ENCODE data around the gene NR4A1.

Gene NR4A1

GRCh38 chr12:52041695-52042123, 9.5 kb upstream of the NR4A1 start:
- Histone ChIP-seq H3K9ac (ENCODE audit: low read depth in 1 of 2, low read length in 2 of 2) (no peak overlapping the region), H3K9me3 (ENCODE audit: control insufficient read depth in 2 of 2, low read length in 2 of 2) (no peaks in the 10 kb centered on the region), H3K4me3 (ENCODE audit: low read length in 2 of 2) (no peak overlapping the region), H3K27me3 (ENCODE audit: control insufficient read depth in 2 of 2, insufficient read depth in 2 of 2, low read length in 2 of 2) (no peaks in the 10 kb centered on the region), H3K4me1 (ENCODE audit: control insufficient read depth in 2 of 2, insufficient read depth in 2 of 2, low read length in 2 of 2) (peaks cover 18 to 22% of the 10 kb centered on the region in 2 donors), H3K27ac (ENCODE audit: low read depth in 2 of 2, low read length in 2 of 2) (no peak overlapping the region), H3K36me3 (ENCODE audit: control insufficient read depth in 2 of 2, insufficient read depth in 2 of 2, low read length in 2 of 2) (no peaks in the 10 kb centered on the region)

- H3K9me3 ChIP-seq (ENCODE audit: control insufficient read depth in 2 of 2, low read length in 2 of 2), result no peaks in the 10 kb centered on the region
Measured at GRCh38 chr12:52042706-52043385, 8.4 kb upstream of the NR4A1 start.

DNA sequence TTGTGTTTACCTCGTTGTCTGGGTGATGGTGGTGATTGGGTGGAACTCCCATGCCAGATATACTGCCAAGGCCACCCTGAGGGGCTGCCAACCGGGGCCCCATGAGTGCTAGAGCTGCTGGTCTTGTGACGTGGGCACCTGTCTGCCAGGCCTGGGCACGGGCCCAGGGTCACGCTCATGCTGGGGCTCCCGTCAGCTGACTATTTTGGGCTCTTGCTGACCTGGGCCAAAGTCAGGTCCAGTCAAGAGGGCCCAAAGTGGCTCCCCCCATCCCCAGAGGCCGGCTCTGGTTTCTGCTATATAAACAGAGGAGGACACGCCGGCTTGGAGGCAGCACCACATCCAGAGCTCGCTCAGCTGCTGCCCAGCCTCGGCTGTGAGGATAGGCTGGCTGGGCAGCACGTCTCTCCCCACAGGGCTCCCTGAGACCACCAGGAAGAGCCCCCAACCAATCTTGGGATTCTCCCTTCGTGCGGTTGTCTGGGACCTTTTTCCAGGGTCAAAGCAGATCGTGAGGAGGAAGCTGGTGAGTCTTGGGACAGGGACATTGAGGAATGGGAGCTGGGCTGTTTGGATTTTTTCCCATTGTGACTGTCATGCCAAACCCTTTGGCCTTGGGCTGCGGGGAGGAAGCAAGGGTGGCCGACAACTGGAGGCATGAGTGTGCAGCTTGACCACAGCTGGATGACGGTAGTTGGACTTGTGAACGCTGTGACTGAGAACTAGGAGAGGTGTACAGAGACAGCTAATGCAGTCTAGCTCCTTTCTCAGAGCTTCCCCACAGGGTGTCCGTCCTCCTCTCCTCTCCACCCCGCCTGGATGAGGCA, 7.6 kb upstream of the NR4A1 start:
- no peak overlapping the region for H3K4me3 ChIP-seq (ENCODE audit: low read length in 2 of 2)
- H3K9ac ChIP-seq (ENCODE audit: low read depth in 1 of 2, low read length in 2 of 2), result peak overlapping the region in 1 of 2 donors; percentile 32
- H3K27me3 ChIP-seq (ENCODE audit: control insufficient read depth in 2 of 2, insufficient read depth in 2 of 2, low read length in 2 of 2), result no peaks in the 10 kb centered on the region
- H3K4me1 ChIP-seq (ENCODE audit: control insufficient read depth in 2 of 2, insufficient read depth in 2 of 2, low read length in 2 of 2), result peaks cover 14 to 17% of the 10 kb centered on the region in 2 donors
- no peaks in the 10 kb centered on the region for H3K36me3 ChIP-seq (ENCODE audit: control insufficient read depth in 2 of 2, insufficient read depth in 2 of 2, low read length in 2 of 2)
- peak overlapping the region; percentile 52 to 63 for H3K27ac ChIP-seq (ENCODE audit: low read depth in 2 of 2, low read length in 2 of 2)
- H3K9me3 ChIP-seq (ENCODE audit: control insufficient read depth in 2 of 2, low read length in 2 of 2), result no peaks in the 10 kb centered on the region

More at GRCh38 chr12:52042706-52043385, 8.4 kb upstream of the NR4A1 start:
- Histone ChIP-seq H3K27me3 (ENCODE audit: control insufficient read depth in 2 of 2, insufficient read depth in 2 of 2, low read length in 2 of 2) (no peaks in the 10 kb centered on the region), H3K4me3 (ENCODE audit: low read length in 2 of 2) (no peak overlapping the region), H3K9ac (ENCODE audit: low read depth in 1 of 2, low read length in 2 of 2) (no peak overlapping the region), H3K27ac (ENCODE audit: low read depth in 2 of 2, low read length in 2 of 2) (no peak overlapping the region), H3K4me1 (ENCODE audit: control insufficient read depth in 2 of 2, insufficient read depth in 2 of 2, low read length in 2 of 2) (peaks cover 14 to 17% of the 10 kb centered on the region in 2 donors), H3K36me3 (ENCODE audit: control insufficient read depth in 2 of 2, insufficient read depth in 2 of 2, low read length in 2 of 2) (no peaks in the 10 kb centered on the region)

GRCh38 chr12:52044292-52044983, 6.8 kb upstream of the NR4A1 start:
- Histone ChIP-seq H3K9ac (ENCODE audit: low read depth in 1 of 2, low read length in 2 of 2) (no peak overlapping the region), H3K36me3 (ENCODE audit: control insufficient read depth in 2 of 2, insufficient read depth in 2 of 2, low read length in 2 of 2) (no peaks in the 10 kb centered on the region), H3K9me3 (ENCODE audit: control insufficient read depth in 2 of 2, low read length in 2 of 2) (no peaks in the 10 kb centered on the region), H3K4me1 (ENCODE audit: control insufficient read depth in 2 of 2, insufficient read depth in 2 of 2, low read length in 2 of 2) (peaks cover 14 to 17% of the 10 kb centered on the region in 2 donors), H3K4me3 (ENCODE audit: low read length in 2 of 2) (no peak overlapping the region), H3K27ac (ENCODE audit: low read depth in 2 of 2, low read length in 2 of 2) (peak overlapping the region; percentile 52 to 63), H3K27me3 (ENCODE audit: control insufficient read depth in 2 of 2, insufficient read depth in 2 of 2, low read length in 2 of 2) (no peaks in the 10 kb centered on the region)

DNA sequence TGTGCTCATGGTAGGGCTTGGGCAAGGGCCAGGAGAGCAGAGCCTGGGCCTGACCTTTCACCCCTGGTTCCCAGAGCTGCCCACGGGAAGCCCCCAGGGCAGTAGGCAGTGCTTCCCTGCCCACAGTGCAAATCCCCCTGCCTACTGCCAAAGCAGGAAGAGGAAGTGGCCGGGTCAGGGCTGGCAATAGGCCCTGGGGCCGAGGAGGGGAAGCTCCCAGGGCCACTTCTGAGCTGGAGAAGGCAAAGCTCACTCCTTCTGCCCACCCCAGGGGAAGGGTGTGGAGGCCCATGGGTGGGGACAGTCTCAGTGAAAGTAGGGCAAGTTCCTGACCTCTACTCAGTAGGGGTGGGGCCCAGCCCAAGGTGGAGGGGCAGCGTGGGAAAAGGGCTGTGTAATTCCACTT, 5.4 kb upstream of the NR4A1 start:
- Histone ChIP-seq H3K4me1 (ENCODE audit: control insufficient read depth in 2 of 2, insufficient read depth in 2 of 2, low read length in 2 of 2) (peaks cover 24 to 29% of the 10 kb centered on the region in 2 donors), H3K9me3 (ENCODE audit: control insufficient read depth in 2 of 2, low read length in 2 of 2) (no peaks in the 10 kb centered on the region), H3K9ac (ENCODE audit: low read depth in 1 of 2, low read length in 2 of 2) (peak overlapping the region; percentile 54 to 56), H3K4me3 (ENCODE audit: low read length in 2 of 2) (no peak overlapping the region), H3K27ac (ENCODE audit: low read depth in 2 of 2, low read length in 2 of 2) (peak overlapping the region; percentile 72 to 76), H3K27me3 (ENCODE audit: control insufficient read depth in 2 of 2, insufficient read depth in 2 of 2, low read length in 2 of 2) (no peaks in the 10 kb centered on the region), H3K36me3 (ENCODE audit: control insufficient read depth in 2 of 2, insufficient read depth in 2 of 2, low read length in 2 of 2) (no peaks in the 10 kb centered on the region)

GRCh38 chr12:52046859-52047258, 4.4 kb upstream of the NR4A1 start:
- no peaks in the 10 kb centered on the region for H3K27me3 ChIP-seq (ENCODE audit: control insufficient read depth in 2 of 2, insufficient read depth in 2 of 2, low read length in 2 of 2)
- H3K4me3 ChIP-seq (ENCODE audit: low read length in 2 of 2), result no peak overlapping the region
- H3K4me1 ChIP-seq (ENCODE audit: control insufficient read depth in 2 of 2, insufficient read depth in 2 of 2, low read length in 2 of 2), result peaks cover 28 to 32% of the 10 kb centered on the region in 2 donors
- peak overlapping the region in 1 of 2 donors; percentile 9 for H3K27ac ChIP-seq (ENCODE audit: low read depth in 2 of 2, low read length in 2 of 2)
- no peak overlapping the region for H3K9ac ChIP-seq (ENCODE audit: low read depth in 1 of 2, low read length in 2 of 2)
- H3K36me3 ChIP-seq (ENCODE audit: control insufficient read depth in 2 of 2, insufficient read depth in 2 of 2, low read length in 2 of 2), result no peaks in the 10 kb centered on the region
- no peaks in the 10 kb centered on the region for H3K9me3 ChIP-seq (ENCODE audit: control insufficient read depth in 2 of 2, low read length in 2 of 2)

GRCh38 chr12:52049286-52049685, 2.0 kb upstream of the NR4A1 start:
- Histone ChIP-seq H3K4me1 (ENCODE audit: control insufficient read depth in 2 of 2, insufficient read depth in 2 of 2, low read length in 2 of 2) (peaks cover 40 to 49% of the 10 kb centered on the region in 2 donors), H3K36me3 (ENCODE audit: control insufficient read depth in 2 of 2, insufficient read depth in 2 of 2, low read length in 2 of 2) (peaks cover 0 to 2% of the 10 kb centered on the region in 2 donors), H3K27me3 (ENCODE audit: control insufficient read depth in 2 of 2, insufficient read depth in 2 of 2, low read length in 2 of 2) (no peaks in the 10 kb centered on the region), H3K27ac (ENCODE audit: low read depth in 2 of 2, low read length in 2 of 2) (no peak overlapping the region), H3K9ac (ENCODE audit: low read depth in 1 of 2, low read length in 2 of 2) (no peak overlapping the region), H3K9me3 (ENCODE audit: control insufficient read depth in 2 of 2, low read length in 2 of 2) (no peaks in the 10 kb centered on the region), H3K4me3 (ENCODE audit: low read length in 2 of 2) (no peak overlapping the region)

- Histone ChIP-seq H3K9me3 (ENCODE audit: control insufficient read depth in 2 of 2, low read length in 2 of 2) (no peaks in the 10 kb centered on the region), H3K27ac (ENCODE audit: low read depth in 2 of 2, low read length in 2 of 2) (peak overlapping the region; percentile 93 to 96), H3K36me3 (ENCODE audit: control insufficient read depth in 2 of 2, insufficient read depth in 2 of 2, low read length in 2 of 2) (peaks cover 0 to 2% of the 10 kb centered on the region in 2 donors), H3K27me3 (ENCODE audit: control insufficient read depth in 2 of 2, insufficient read depth in 2 of 2, low read length in 2 of 2) (no peaks in the 10 kb centered on the region), H3K9ac (ENCODE audit: low read depth in 1 of 2, low read length in 2 of 2) (peak overlapping the region; percentile 97 to 98), H3K4me3 (ENCODE audit: low read length in 2 of 2) (no peak overlapping the region), H3K4me1 (ENCODE audit: control insufficient read depth in 2 of 2, insufficient read depth in 2 of 2, low read length in 2 of 2) (peaks cover 40 to 47% of the 10 kb centered on the region in 2 donors)
Measured at GRCh38 chr12:52049688-52050087, 1.6 kb upstream of the NR4A1 start.

DNA sequence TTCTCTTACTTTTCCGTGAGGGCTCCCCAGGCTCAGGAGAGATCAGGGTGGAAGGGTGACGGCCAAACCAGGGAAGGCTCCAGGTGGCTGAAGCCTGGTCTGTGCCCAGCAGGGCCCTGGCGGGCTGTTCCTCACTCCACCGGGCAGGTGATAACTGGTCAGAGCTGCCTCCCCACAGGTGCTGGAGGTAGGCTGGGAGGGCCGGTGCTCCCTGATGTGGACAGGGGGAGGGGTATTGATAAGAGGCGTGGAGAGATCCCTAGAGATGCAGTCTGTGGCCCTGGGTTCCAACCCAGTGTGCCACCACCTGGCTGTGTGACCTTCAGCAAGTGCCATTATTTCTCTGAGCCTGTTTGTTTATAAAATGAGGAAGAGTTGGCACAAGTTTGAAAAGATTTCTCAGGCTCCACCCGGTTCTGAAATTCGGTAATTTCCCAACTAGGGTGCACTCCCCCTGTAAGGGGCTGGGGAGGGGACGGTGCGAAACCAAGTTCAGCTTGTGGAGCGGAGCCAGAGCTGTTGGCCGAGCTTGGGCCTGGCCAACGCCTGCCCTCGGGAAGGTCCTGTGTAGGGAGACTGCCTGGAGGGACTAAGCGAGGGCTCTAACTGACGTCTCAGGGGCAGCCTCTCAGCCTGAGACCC, 1.0 kb upstream of the NR4A1 start:
- H3K9ac ChIP-seq (ENCODE audit: low read depth in 1 of 2, low read length in 2 of 2), result peak overlapping the region; percentile 97 to 98
- peak overlapping the region; percentile 52 to 76 for H3K4me3 ChIP-seq (ENCODE audit: low read length in 2 of 2)
- peaks cover 39 to 45% of the 10 kb centered on the region in 2 donors for H3K4me1 ChIP-seq (ENCODE audit: control insufficient read depth in 2 of 2, insufficient read depth in 2 of 2, low read length in 2 of 2)
- H3K27ac ChIP-seq (ENCODE audit: low read depth in 2 of 2, low read length in 2 of 2), result peak overlapping the region; percentile 93 to 96
- peaks cover 0 to 6% of the 10 kb centered on the region in 2 donors for H3K36me3 ChIP-seq (ENCODE audit: control insufficient read depth in 2 of 2, insufficient read depth in 2 of 2, low read length in 2 of 2)
- no peaks in the 10 kb centered on the region for H3K9me3 ChIP-seq (ENCODE audit: control insufficient read depth in 2 of 2, low read length in 2 of 2)
- no peaks in the 10 kb centered on the region for H3K27me3 ChIP-seq (ENCODE audit: control insufficient read depth in 2 of 2, insufficient read depth in 2 of 2, low read length in 2 of 2)
